Right lung (tissue), 5 donors: ENCODE results near the gene HPCAL1. TPM values are rescaled to one million over a fixed set of nuclear protein-coding genes. Genes with fewer than 3 reads are reported as not detected.

ENCODE experiments used
- DNase-seq, 2 donors: peaks; one replicate each; pipeline ENCODE4 v3.0.0-alpha.2; 2013
- polyA plus RNA-seq, 5 donors: library from polyadenylated mRNA; unstranded; fragments of 120-200 nt; gene quantifications; one replicate each; pipeline versions ENCODE4 v1.2.1 to v1.2.3, GENCODE V29; 2013; ENCODE audit warnings: inconsistent platforms in 1 of 5, low replicate concordance in 1 of 5; ENCODE audit not compliant: insufficient read length in 5 of 5, insufficient read depth in 1 of 5

Gene HPCAL1
- polyA plus RNA-seq, 5 donors = 48.4 to 95.0 (median 72.2) TPM

- DNase-seq = no peak
Measured at GRCh38 chr2:10333247-10333613, 30.5 kb downstream of the HPCAL1 start.

GRCh38 chr2:10333966-10334365 is 31.3 kb downstream of the HPCAL1 start:
- DNase-seq = no peak

- DNase-seq = no peak
Measured at GRCh38 chr2:10335046-10335840, 32.5 kb downstream of the HPCAL1 start.

GRCh38 chr2:10336283-10336682 is 33.6 kb downstream of the HPCAL1 start:
- no peak for DNase-seq

GRCh38 chr2:10337449-10338269 is 35.0 kb downstream of the HPCAL1 start:
- no peak for DNase-seq

- DNase-seq = no peak
Measured at GRCh38 chr2:10338270-10339188, 35.8 kb downstream of the HPCAL1 start.

- DNase-seq = no peak
Measured at GRCh38 chr2:10339647-10340592, 37.2 kb downstream of the HPCAL1 start.

GRCh38 chr2:10340593-10340975 is 37.9 kb downstream of the HPCAL1 start:
- no peak for DNase-seq

GRCh38 chr2:10341193-10341592 is 38.5 kb downstream of the HPCAL1 start:
- DNase-seq = no peak

- no peak for DNase-seq
Measured at GRCh38 chr2:10342245-10342951, 39.7 kb downstream of the HPCAL1 start.

- no peak for DNase-seq
Measured at GRCh38 chr2:10343191-10343590, 40.5 kb downstream of the HPCAL1 start.

GRCh38 chr2:10343658-10344057 is 41.0 kb downstream of the HPCAL1 start:
- no peak for DNase-seq

GRCh38 chr2:10344105-10345066 is 41.7 kb downstream of the HPCAL1 start:
- DNase-seq = no peak

- DNase-seq = no peak
Measured at GRCh38 chr2:10345126-10345525, 42.4 kb downstream of the HPCAL1 start.

- DNase-seq = no peak
Measured at GRCh38 chr2:10345813-10346212, 43.1 kb downstream of the HPCAL1 start.

GRCh38 chr2:10346929-10347561 is 44.3 kb downstream of the HPCAL1 start:
- DNase-seq = no peak

GRCh38 chr2:10347562-10347948 is 44.9 kb downstream of the HPCAL1 start:
- DNase-seq = no peak

GRCh38 chr2:10348891-10349290 is 46.2 kb downstream of the HPCAL1 start:
- DNase-seq = no peak
